MM.1S (cell line): ENCODE measurements around the gene BTRC.
"Not testable (repeated sequence)": the region's sequence is repeated elsewhere in the genome, so short reads cannot be mapped to it uniquely, and the experiment has no call there.

Experiments used
- DNase-seq: peaks from one replicate; pipeline ENCODE4 v3.0.0-alpha.2; 2015
- H2AFZ ChIP-seq: fragments of 300-600 bp; sonication (generic); 2 replicates; pipeline ENCODE4 v1.6.0; 2016; ENCODE audit warnings: antibody characterized with exemption, low read length
- H3F3A ChIP-seq: fragments of 300-600 bp; sonication (generic); 2 replicates; pipeline ENCODE4 v1.6.1; 2016; ENCODE audit warnings: mild to moderate bottlenecking, antibody characterized with exemption, low read length, moderate library complexity, mixed read lengths; ENCODE audit not compliant: insufficient read depth
- H3K27ac ChIP-seq: fragments of 300-600 bp; sonication (generic); 2 replicates; pipeline ENCODE4 v1.5.1; 2016; ENCODE audit warnings: mild to moderate bottlenecking, low read length
- H3K27me3 ChIP-seq: fragments of 300-600 bp; sonication (generic); replicated peaks from 2 replicates; pipeline ENCODE4 v1.6.0; 2016; ENCODE audit warnings: low read length; ENCODE audit not compliant: insufficient read depth
- H3K36me3 ChIP-seq: fragments of 300-600 bp; sonication (generic); replicated peaks from 2 replicates; pipeline ENCODE4 v1.6.1; 2016; ENCODE audit warnings: mild to moderate bottlenecking, low read length, mixed read lengths; ENCODE audit not compliant: insufficient read depth
- H3K4me1 ChIP-seq: fragments of 300-600 bp; sonication (generic); 2 replicates; pipeline ENCODE4 v1.6.1; 2016; ENCODE audit warnings: low read length, mixed read lengths
- H3K4me2 ChIP-seq: fragments of 300-600 bp; sonication (generic); 2 replicates; pipeline ENCODE4 v1.6.0; 2016; ENCODE audit warnings: low read depth, low read length
- H3K4me3 ChIP-seq: fragments of 300-600 bp; sonication (generic); 2 replicates; pipeline ENCODE4 v1.5.1; 2016; ENCODE audit warnings: low read length, mixed read lengths
- H3K79me2 ChIP-seq: fragments of 300-600 bp; sonication (generic); 2 replicates; pipeline ENCODE4 v1.6.1; 2016; ENCODE audit warnings: mixed run types, low read length, mixed read lengths
- H3K9ac ChIP-seq: fragments of 300-600 bp; sonication (generic); 2 replicates; pipeline ENCODE4 v1.6.1; 2016; ENCODE audit warnings: low read length, mixed read lengths
- H3K9me2 ChIP-seq: fragments of 300-600 bp; sonication (generic); replicated peaks from 2 replicates; pipeline ENCODE4 v1.6.1; 2016; ENCODE audit warnings: mild to moderate bottlenecking, low read length, mixed read lengths; ENCODE audit not compliant: insufficient read depth
- H3K9me3 ChIP-seq: fragments of 300-600 bp; sonication (generic); replicated peaks from 2 replicates; pipeline ENCODE4 v1.6.1; 2016; ENCODE audit warnings: mild to moderate bottlenecking, low read length, mixed read lengths; ENCODE audit not compliant: insufficient read depth
- H4K20me1 ChIP-seq: fragments of 300-600 bp; sonication (generic); 2 replicates; pipeline ENCODE4 v1.6.1; 2016; ENCODE audit warnings: mild to moderate bottlenecking, low read length, moderate library complexity, mixed read lengths; ENCODE audit not compliant: insufficient read depth
- CTCF ChIP-seq: fragments of 300-600 bp; sonication (generic); IDR thresholded peaks from 2 replicates; pipeline ENCODE4 v1.5.1; 2016; ENCODE audit warnings: antibody characterized with exemption, low read length, mixed read lengths
- EZH2 ChIP-seq: fragments of 300-600 bp; sonication (generic); optimal IDR thresholded peaks from 2 replicates; pipeline ENCODE3; 2017; ENCODE audit warnings: low read depth, mild to moderate bottlenecking, antibody characterized with exemption, low read length, mixed read lengths
- EZH2phosphoT487 ChIP-seq: fragments of 300-600 bp; sonication (generic); IDR thresholded peaks from 2 replicates; pipeline ENCODE4 v1.6.1; 2018; ENCODE audit warnings: antibody characterized with exemption, low read length

Gene BTRC

DNA sequence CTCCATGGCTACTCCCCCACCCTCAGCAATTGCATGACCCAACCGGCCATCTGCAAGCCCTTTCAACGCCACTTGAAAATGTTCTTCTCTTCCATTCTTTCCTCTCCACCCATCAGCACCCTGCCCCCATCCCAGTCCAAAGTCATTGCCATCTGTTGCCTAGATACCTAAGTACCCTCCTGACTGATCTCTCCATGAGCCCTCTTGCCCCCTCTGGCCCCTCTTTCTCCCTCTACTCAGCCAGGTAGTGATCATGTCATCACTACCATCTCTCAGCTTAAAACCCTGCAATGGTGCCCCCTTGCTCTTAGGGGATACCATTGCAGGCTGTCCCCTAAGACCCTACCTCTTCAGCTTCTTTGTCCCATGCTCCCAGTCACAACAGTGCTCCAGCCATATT lies 30.5 kb upstream of the BTRC start:
- Histone ChIP-seq H4K20me1 (no peaks in the 10 kb centered on the region), H3K27ac (no peak overlapping the region), H2AFZ (no peak overlapping the region), H3K9me3 (no peaks in the 10 kb centered on the region), H3K4me2 (no peak overlapping the region), H3K9ac (no peak overlapping the region), H3K36me3 (no peaks in the 10 kb centered on the region), H3K4me3 (no peak overlapping the region), H3F3A (no peaks in the 10 kb centered on the region), H3K79me2 (no peaks in the 10 kb centered on the region), H3K9me2 (no peaks in the 10 kb centered on the region), H3K27me3 (no peaks in the 10 kb centered on the region), H3K4me1 (no peaks in the 10 kb centered on the region)
- DNase-seq, result no peak
- TF ChIP-seq CTCF (no peak), EZH2 (no peak), EZH2phosphoT487 (no peak)

GRCh38 chr10:101327454-101327853 lies 26.5 kb upstream of the BTRC start:
- DNase-seq, H3K4me3 ChIP-seq, H3K27me3 ChIP-seq, H3K36me3 ChIP-seq, H3K79me2 ChIP-seq, H3K4me2 ChIP-seq, H3K9ac ChIP-seq, H4K20me1 ChIP-seq, H3K4me1 ChIP-seq, H2AFZ ChIP-seq, H3K9me2 ChIP-seq, H3K9me3 ChIP-seq, H3F3A ChIP-seq, H3K27ac ChIP-seq: not testable (repeated sequence)

DNA sequence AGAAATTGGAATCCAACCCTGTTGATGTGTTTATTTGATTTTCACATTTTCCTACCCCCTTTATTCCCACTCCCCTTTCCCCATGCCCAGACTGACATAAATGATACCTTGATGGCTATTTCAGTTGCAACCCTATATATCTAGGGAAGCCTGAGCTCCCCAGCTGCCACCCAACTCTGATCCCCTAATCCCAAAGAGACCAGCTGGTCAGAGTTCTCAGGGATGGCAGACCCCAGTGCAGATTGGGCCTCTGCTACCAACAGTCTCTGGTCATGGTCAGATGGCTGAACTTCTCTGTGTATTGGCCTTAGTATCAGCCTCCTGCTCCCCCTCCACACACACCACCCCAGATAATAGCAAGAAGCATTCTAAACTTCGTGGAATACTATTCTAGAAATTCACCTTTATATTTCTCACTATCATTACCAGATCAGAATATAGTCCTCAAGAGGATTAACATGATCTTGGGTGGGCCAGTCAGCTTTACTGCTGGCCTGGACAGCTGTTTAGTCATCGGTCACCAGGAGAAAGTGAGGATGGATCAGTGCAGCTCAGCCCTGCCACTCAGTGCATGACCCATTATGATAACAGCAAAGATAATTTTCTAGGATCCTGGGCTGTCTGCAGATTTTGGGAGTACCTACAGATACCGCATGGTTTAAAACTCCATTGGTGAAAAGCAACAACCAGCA lies 24.5 kb upstream of the BTRC start:
- H2AFZ ChIP-seq, result no peak overlapping the region
- no peaks in the 10 kb centered on the region for H3K9me3 ChIP-seq
- H3K79me2 ChIP-seq, result no peaks in the 10 kb centered on the region
- no peaks in the 10 kb centered on the region for H4K20me1 ChIP-seq
- no peak overlapping the region for H3K4me2 ChIP-seq
- DNase-seq, result no peak
- H3K4me1 ChIP-seq, result no peaks in the 10 kb centered on the region
- no peak overlapping the region for H3K27ac ChIP-seq
- H3F3A ChIP-seq, result no peaks in the 10 kb centered on the region
- no peak overlapping the region for H3K4me3 ChIP-seq
- no peaks in the 10 kb centered on the region for H3K36me3 ChIP-seq
- TF ChIP-seq EZH2, result no peak
- TF ChIP-seq EZH2phosphoT487, result no peak
- TF ChIP-seq CTCF, result no peak
- H3K9ac ChIP-seq, result no peak overlapping the region
- no peaks in the 10 kb centered on the region for H3K9me2 ChIP-seq
- no peaks in the 10 kb centered on the region for H3K27me3 ChIP-seq

GRCh38 chr10:101330231-101330630 lies 23.7 kb upstream of the BTRC start:
- Histone ChIP-seq H3K36me3 (no peaks in the 10 kb centered on the region), H3K4me1 (no peaks in the 10 kb centered on the region), H3K9ac (no peak overlapping the region), H4K20me1 (no peaks in the 10 kb centered on the region), H3K9me2 (no peaks in the 10 kb centered on the region), H3K79me2 (no peaks in the 10 kb centered on the region), H3K9me3 (no peaks in the 10 kb centered on the region), H2AFZ (no peak overlapping the region), H3K27me3 (no peaks in the 10 kb centered on the region), H3K4me2 (no peak overlapping the region), H3F3A (no peaks in the 10 kb centered on the region), H3K4me3 (no peak overlapping the region), H3K27ac (no peak overlapping the region)
- TF ChIP-seq EZH2phosphoT487, result no peak
- no peak for TF ChIP-seq CTCF
- no peak for TF ChIP-seq EZH2
- DNase-seq, result no peak
